Naive thymus-derived CD4-positive, alpha-beta T cell (primary cell): ENCODE data around the gene SYNPR. TPM values are rescaled to one million over a fixed set of nuclear protein-coding genes. Genes with fewer than 3 reads are reported as not detected.

Experiments used
- ATAC-seq: fragments of 150-1000 bp; cut with Tn5 transposase; 2 replicates; pipeline ENCODE4 v1.10.0; 2021; ENCODE audit warnings: mild to moderate bottlenecking, moderate library complexity
- CTCF ChIA-PET: fragments of 350-600 bp; sonication (Branson Sonifier 250); formaldehyde crosslinking; loops from one replicate; lab custom pipeline; 2021; ENCODE audit warnings: antibody characterized with exemption; lab: Charles Lee
- POLR2A ChIA-PET: fragments of 350-600 bp; sonication (Branson Sonifier 250); formaldehyde crosslinking; loops from one replicate; lab custom pipeline; 2021; ENCODE audit warnings: antibody characterized with exemption, inconsistent platforms; lab: Charles Lee
- DNase-seq, 9 donors: peaks; one replicate each; pipeline versions ENCODE4 v3.0.0 to v3.0.0-alpha.2; 2020 to 2022; ENCODE audit warnings: mixed read lengths in 1 of 9
- H3K27ac ChIP-seq: one replicate; pipeline ENCODE4 v1.7.0; 2013; ENCODE audit warnings: mild to moderate bottlenecking, low read depth, low read length, moderate library complexity
- H3K27me3 ChIP-seq, 2 donors: one replicate each; pipeline ENCODE4 v1.7.0; 2013; ENCODE audit warnings: low read length in 2 of 2, mild to moderate bottlenecking in 2 of 2, moderate library complexity in 2 of 2; ENCODE audit not compliant: control insufficient read depth in 2 of 2, insufficient read depth in 2 of 2
- H3K36me3 ChIP-seq, 3 experiments: 1 replicate in 2 of 3; 2 replicates in 1 of 3; pipeline ENCODE4 v1.7.0; 2013; ENCODE audit warnings: low read length in 3 of 3, mild to moderate bottlenecking in 3 of 3, moderate library complexity in 1 of 3; ENCODE audit not compliant: insufficient read depth in 3 of 3, control insufficient read depth in 2 of 3
- H3K4me1 ChIP-seq, 2 donors: one replicate each; pipeline ENCODE4 v1.7.0; 2013; ENCODE audit warnings: low read length in 2 of 2, mild to moderate bottlenecking in 2 of 2, moderate library complexity in 1 of 2; ENCODE audit not compliant: control insufficient read depth in 2 of 2, insufficient read depth in 2 of 2
- H3K4me3 ChIP-seq: 2 replicates; pipeline ENCODE4 v1.7.0; 2013; ENCODE audit warnings: mild to moderate bottlenecking, low read length
- H3K9me3 ChIP-seq, 3 experiments: 1 replicate in 2 of 3; 2 replicates in 1 of 3; pipeline ENCODE4 v1.7.0; 2013; ENCODE audit warnings: low read length in 3 of 3; ENCODE audit not compliant: control insufficient read depth in 2 of 3
- H3K27ac Mint-ChIP-seq, 9 donors: one replicate each; pipeline ENCODE4 v1.8.0; 2020 to 2022; ENCODE audit warnings: mixed read lengths in 9 of 9, mild to moderate bottlenecking in 8 of 9, moderate library complexity in 5 of 9, inconsistent platforms in 2 of 9
- H3K27me3 Mint-ChIP-seq, 5 donors: one replicate each; pipeline ENCODE4 v1.8.0; 2021 to 2022; ENCODE audit warnings: mixed read lengths in 5 of 5, mild to moderate bottlenecking in 1 of 5
- H3K36me3 Mint-ChIP-seq, 5 donors: one replicate each; pipeline ENCODE4 v1.8.0; 2020 to 2022; ENCODE audit warnings: mixed read lengths in 5 of 5, mild to moderate bottlenecking in 3 of 5, inconsistent platforms in 1 of 5
- H3K4me1 Mint-ChIP-seq, 7 donors: one replicate each; pipeline ENCODE4 v1.8.0; 2020 to 2022; ENCODE audit warnings: mixed read lengths in 7 of 7, mild to moderate bottlenecking in 3 of 7, inconsistent platforms in 1 of 7
- H3K4me3 Mint-ChIP-seq, 10 donors: one replicate each; pipeline ENCODE4 v1.8.0; 2020 to 2022; ENCODE audit warnings: mild to moderate bottlenecking in 10 of 10, mixed read lengths in 10 of 10, moderate library complexity in 6 of 10, inconsistent platforms in 2 of 10
- H3K9me3 Mint-ChIP-seq, 11 donors: one replicate each; pipeline ENCODE4 v1.8.0; 2020 to 2022; ENCODE audit warnings: mixed read lengths in 11 of 11, mild to moderate bottlenecking in 4 of 11, inconsistent platforms in 1 of 11, moderate library complexity in 1 of 11
- intact Hi-C, 2 donors: fragments of 100-400 bp; cut with micrococcal nuclease; formaldehyde crosslinking; loops; one replicate each; pipeline ENCODE4 v1.15.1; 2023
- polyA plus RNA-seq, 2 donors: library from polyadenylated mRNA; unstranded; fragments of 300-500 nt; fragmentation: Illumina TruSeq; gene quantifications; one replicate each; pipeline ENCODE4 v1.2.3, GENCODE V29; 2021
- total RNA-seq, 6 experiments: library from RNA in 5 of 6; stranded (reverse) in 5 of 6; gene quantifications; 1 replicate in 5 of 6; 2 replicates in 1 of 6; pipeline ENCODE4 v1.2.3 and lab custom pipeline; 2021 to 2026

Gene SYNPR
- total and polyA plus RNA-seq, 7 experiments from 2014 or later: not detected

- Histone ChIP-seq H3K27ac (no peak overlapping the region), H3K4me3 (no peak overlapping the region), H3K36me3 (no peaks in the 10 kb centered on the region), H3K27me3 (no peaks in the 10 kb centered on the region), H3K4me1 (no peaks in the 10 kb centered on the region), H3K9me3 (no peaks in the 10 kb centered on the region)
- intact Hi-C loops: no loop called here
- ChIA-PET POLR2A (no interaction called here), CTCF (no interaction called here)
- H3K9me3 Mint-ChIP-seq: peaks cover 0 to 3% (median 0%) of the 10 kb centered on the region in 11 donors
- DNase-seq: no peak
- no peaks in the 10 kb centered on the region for H3K4me1 Mint-ChIP-seq
- peaks cover 0 to 10% (median 0%) of the 10 kb centered on the region in 5 donors for H3K27me3 Mint-ChIP-seq
- H3K27ac Mint-ChIP-seq: no peak overlapping the region
- no peak overlapping the region for H3K4me3 Mint-ChIP-seq
- H3K36me3 Mint-ChIP-seq: no peaks in the 10 kb centered on the region
- ATAC-seq: no peak
Measured at GRCh38 chr3:63325386-63325785, 47.3 kb downstream of the SYNPR start.

GRCh38 chr3:63328365-63328764, 50.3 kb downstream of the SYNPR start:
- ATAC-seq (no peak), DNase-seq (no peak)
- peaks cover 0 to 5% (median 1%) of the 10 kb centered on the region in 5 donors for H3K27me3 Mint-ChIP-seq
- H3K36me3 Mint-ChIP-seq: no peaks in the 10 kb centered on the region
- H3K4me1 Mint-ChIP-seq: no peaks in the 10 kb centered on the region
- intact Hi-C loops: no loop called here
- Histone ChIP-seq H3K27me3 (no peaks in the 10 kb centered on the region), H3K36me3 (no peaks in the 10 kb centered on the region), H3K9me3 (no peaks in the 10 kb centered on the region), H3K27ac (no peak overlapping the region), H3K4me1 (no peaks in the 10 kb centered on the region), H3K4me3 (no peak overlapping the region)
- peaks cover 0 to 3% (median 0%) of the 10 kb centered on the region in 11 donors for H3K9me3 Mint-ChIP-seq
- no peak overlapping the region for H3K4me3 Mint-ChIP-seq
- ChIA-PET CTCF (no interaction called here), POLR2A (no interaction called here)
- no peak overlapping the region for H3K27ac Mint-ChIP-seq

GRCh38 chr3:63331520-63331919, 53.4 kb downstream of the SYNPR start:
- ATAC-seq (no peak), DNase-seq (no peak)
- intact Hi-C loops: no loop called here
- Mint-ChIP-seq H3K27me3 (peaks cover 0 to 5% (median 0%) of the 10 kb centered on the region in 5 donors), H3K4me3 (no peak overlapping the region), H3K27ac (no peak overlapping the region), H3K36me3 (no peaks in the 10 kb centered on the region), H3K4me1 (no peaks in the 10 kb centered on the region), H3K9me3 (peaks cover 0 to 7% (median 0%) of the 10 kb centered on the region in 11 donors)
- Histone ChIP-seq H3K27me3 (no peaks in the 10 kb centered on the region), H3K4me1 (no peaks in the 10 kb centered on the region), H3K9me3 (no peaks in the 10 kb centered on the region), H3K4me3 (no peak overlapping the region), H3K36me3 (no peaks in the 10 kb centered on the region), H3K27ac (no peak overlapping the region)
- POLR2A ChIA-PET: no interaction called here
- CTCF ChIA-PET: no interaction called here

- Histone ChIP-seq H3K27ac (no peak overlapping the region), H3K27me3 (no peaks in the 10 kb centered on the region), H3K36me3 (no peaks in the 10 kb centered on the region), H3K9me3 (no peaks in the 10 kb centered on the region), H3K4me3 (no peak overlapping the region), H3K4me1 (no peaks in the 10 kb centered on the region)
- ATAC-seq: no peak
- intact Hi-C loops: no loop called here
- peaks cover 0 to 7% (median 0%) of the 10 kb centered on the region in 11 donors for H3K9me3 Mint-ChIP-seq
- H3K27me3 Mint-ChIP-seq: peaks cover 0 to 5% (median 0%) of the 10 kb centered on the region in 5 donors
- no peak for DNase-seq
- CTCF ChIA-PET: no interaction called here
- no peak overlapping the region for H3K4me3 Mint-ChIP-seq
- POLR2A ChIA-PET: no interaction called here
- no peak overlapping the region for H3K27ac Mint-ChIP-seq
- H3K4me1 Mint-ChIP-seq: no peaks in the 10 kb centered on the region
- H3K36me3 Mint-ChIP-seq: no peaks in the 10 kb centered on the region
Measured at GRCh38 chr3:63333815-63334214, 55.7 kb downstream of the SYNPR start.

- H3K27me3 ChIP-seq: no peaks in the 10 kb centered on the region
- Mint-ChIP-seq H3K9me3 (peaks cover 0 to 12% (median 2%) of the 10 kb centered on the region in 11 donors), H3K4me3 (no peak overlapping the region), H3K27ac (no peak overlapping the region), H3K27me3 (peaks cover 0 to 7% (median 3%) of the 10 kb centered on the region in 5 donors), H3K4me1 (no peaks in the 10 kb centered on the region), H3K36me3 (no peaks in the 10 kb centered on the region)
- ChIA-PET POLR2A (no interaction called here), CTCF (no interaction called here)
- ATAC-seq (no peak), DNase-seq (no peak)
- H3K36me3 ChIP-seq: no peaks in the 10 kb centered on the region
- intact Hi-C loops: no loop called here
- no peak overlapping the region for H3K27ac ChIP-seq
- no peak overlapping the region for H3K4me3 ChIP-seq
- no peaks in the 10 kb centered on the region for H3K4me1 ChIP-seq
- H3K9me3 ChIP-seq: no peaks in the 10 kb centered on the region
Measured at GRCh38 chr3:63338351-63338750, 60.2 kb downstream of the SYNPR start.

GRCh38 chr3:63343674-63344073, 65.6 kb downstream of the SYNPR start:
- POLR2A ChIA-PET: no interaction called here
- no peaks in the 10 kb centered on the region for H3K4me1 ChIP-seq
- H3K9me3 ChIP-seq: no peaks in the 10 kb centered on the region
- H3K27me3 ChIP-seq: no peaks in the 10 kb centered on the region
- DNase-seq (no peak), ATAC-seq (peak; percentile 71)
- Mint-ChIP-seq H3K4me1 (no peaks in the 10 kb centered on the region), H3K27me3 (peaks cover 7 to 19% (median 12%) of the 10 kb centered on the region in 5 donors), H3K27ac (no peak overlapping the region), H3K9me3 (peaks cover 0 to 8% (median 2%) of the 10 kb centered on the region in 11 donors), H3K36me3 (no peaks in the 10 kb centered on the region), H3K4me3 (no peak overlapping the region)
- no peaks in the 10 kb centered on the region for H3K36me3 ChIP-seq
- intact Hi-C loops: no loop called here
- CTCF ChIA-PET: no interaction called here
- H3K27ac ChIP-seq: no peak overlapping the region
- H3K4me3 ChIP-seq: no peak overlapping the region

GRCh38 chr3:63344661-63345060, 66.6 kb downstream of the SYNPR start:
- H3K4me1 ChIP-seq: no peaks in the 10 kb centered on the region
- no peaks in the 10 kb centered on the region for H3K9me3 ChIP-seq
- no peak overlapping the region for H3K27ac ChIP-seq
- DNase-seq (no peak), ATAC-seq (no peak)
- H3K36me3 ChIP-seq: no peaks in the 10 kb centered on the region
- no peaks in the 10 kb centered on the region for H3K36me3 Mint-ChIP-seq
- H3K27me3 ChIP-seq: no peaks in the 10 kb centered on the region
- H3K4me3 ChIP-seq: no peak overlapping the region
- ChIA-PET POLR2A (no interaction called here), CTCF (no interaction called here)
- intact Hi-C loops: no loop called here
- no peak overlapping the region for H3K4me3 Mint-ChIP-seq
- H3K4me1 Mint-ChIP-seq: no peaks in the 10 kb centered on the region
- H3K9me3 Mint-ChIP-seq: peaks cover 0 to 8% (median 2%) of the 10 kb centered on the region in 11 donors
- H3K27me3 Mint-ChIP-seq: peaks cover 12 to 26% (median 16%) of the 10 kb centered on the region in 5 donors
- H3K27ac Mint-ChIP-seq: no peak overlapping the region
